Measurements from ENCODE around the gene KIF13A.

Gene KIF13A

DNA sequence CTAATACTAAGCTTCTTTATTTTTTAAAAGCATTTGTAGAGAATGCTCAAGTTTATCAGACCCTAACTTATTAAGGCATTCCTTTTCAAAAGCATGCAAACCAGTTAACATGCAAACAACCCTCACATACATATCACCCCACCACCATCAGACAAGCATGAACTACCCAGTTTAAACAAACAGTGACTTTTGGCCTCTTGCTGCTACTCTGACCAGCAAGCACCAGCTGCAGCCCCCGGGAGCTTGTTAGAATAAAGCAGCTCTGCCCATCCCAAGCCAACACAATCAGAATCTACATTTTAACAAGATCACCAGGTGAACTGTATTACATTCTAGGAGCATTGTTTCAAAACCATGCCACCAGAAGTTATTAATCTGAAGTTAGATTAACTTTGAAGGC lies 274.9 kb downstream of the KIF13A start:
- no peak for DNase-seq

DNA sequence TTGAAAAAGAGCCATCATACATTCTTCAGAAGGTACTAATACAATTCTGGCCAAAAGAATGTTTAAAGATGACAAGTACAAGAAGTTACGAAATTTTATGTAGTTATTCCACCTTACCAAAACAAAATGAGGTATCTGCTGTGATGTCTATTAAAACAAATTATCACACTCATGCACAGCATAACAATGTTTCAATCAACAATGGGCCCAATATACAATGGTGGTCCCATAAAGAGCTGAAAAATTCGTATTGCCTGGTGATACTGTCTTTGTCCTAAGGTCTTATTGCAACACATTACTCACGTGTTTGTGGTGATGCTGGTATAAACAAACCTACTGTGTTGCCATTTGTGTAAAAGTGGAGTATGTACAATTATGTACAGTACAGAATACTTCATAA lies 277.1 kb downstream of the KIF13A start:
- no peak for DNase-seq

DNA sequence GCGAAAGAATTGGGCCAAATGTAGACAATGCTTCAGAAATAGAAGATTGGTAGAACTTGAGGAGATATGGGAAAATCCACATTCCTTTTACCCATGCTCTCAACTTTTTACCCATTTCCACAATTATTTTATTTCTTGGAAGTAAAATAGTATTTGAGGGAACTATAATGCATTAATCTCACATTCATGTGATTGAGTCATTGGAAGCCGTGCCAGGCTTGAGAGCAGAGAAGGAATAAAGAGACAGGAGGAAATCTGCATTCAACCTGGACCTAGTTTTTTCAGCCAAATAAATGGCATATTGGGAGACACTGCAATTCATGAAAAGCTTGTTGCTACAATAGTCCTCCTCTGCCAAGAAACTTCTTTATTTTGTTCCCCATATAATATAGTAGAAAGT lies 278.0 kb downstream of the KIF13A start:
- DNase-seq: no peak

Data from NCI-H1092 treated with DMSO at 0.1 percent for 48 hours (cell line).